GM18858 (cell line): ENCODE results near the gene WWC1.
"Not testable (repeated sequence)": the region's sequence is repeated elsewhere in the genome, so short reads cannot be mapped to it uniquely, and the experiment has no call there.

Source experiments
- ATAC-seq: cut with Tn5 transposase; IDR thresholded peaks from one replicate; pipeline ENCODE4 v1.9.1; 2021; ENCODE audit not compliant: unreplicated experiment

WWC1 gene

DNA sequence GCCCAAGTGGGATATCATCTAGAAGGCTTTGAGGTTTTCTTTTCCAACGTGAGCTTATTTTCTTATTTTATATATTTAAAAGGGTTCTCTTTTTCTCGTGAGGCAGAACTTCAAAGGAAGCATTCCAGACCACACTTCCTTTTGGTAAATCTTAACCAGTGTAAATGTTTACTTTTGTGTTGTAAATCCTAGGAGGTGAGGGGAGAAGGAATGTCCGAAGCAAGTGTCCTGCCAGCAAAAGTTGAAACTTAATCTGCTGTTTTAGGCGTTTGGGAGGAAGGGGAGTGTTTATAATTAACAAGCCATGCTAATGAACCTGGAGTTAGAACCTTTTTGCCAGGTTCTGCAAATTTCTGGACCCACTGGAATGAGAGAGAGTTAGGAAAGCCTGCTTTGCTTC lies 37.9 kb downstream of the WWC1 start:
- ATAC-seq: no peak

DNA sequence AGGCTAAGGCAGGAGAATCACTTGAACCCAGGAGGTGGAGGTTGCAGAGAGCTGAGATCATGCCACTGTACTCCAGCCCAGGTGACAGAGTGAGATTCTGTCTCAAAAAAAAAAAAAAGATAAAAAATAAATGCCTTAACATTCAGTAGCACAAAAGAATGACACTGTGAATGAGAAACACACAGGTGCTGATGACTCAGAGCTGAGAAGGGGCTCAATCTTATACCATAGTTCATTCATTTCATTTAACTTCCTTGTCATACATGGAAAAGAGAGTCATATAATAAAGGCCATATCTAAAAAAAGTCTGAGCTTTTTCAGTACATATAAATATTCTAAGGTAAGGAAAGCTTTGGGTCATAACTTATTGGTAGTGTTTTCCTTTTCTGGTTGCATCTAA lies 40.6 kb downstream of the WWC1 start:
- no peak for ATAC-seq

DNA sequence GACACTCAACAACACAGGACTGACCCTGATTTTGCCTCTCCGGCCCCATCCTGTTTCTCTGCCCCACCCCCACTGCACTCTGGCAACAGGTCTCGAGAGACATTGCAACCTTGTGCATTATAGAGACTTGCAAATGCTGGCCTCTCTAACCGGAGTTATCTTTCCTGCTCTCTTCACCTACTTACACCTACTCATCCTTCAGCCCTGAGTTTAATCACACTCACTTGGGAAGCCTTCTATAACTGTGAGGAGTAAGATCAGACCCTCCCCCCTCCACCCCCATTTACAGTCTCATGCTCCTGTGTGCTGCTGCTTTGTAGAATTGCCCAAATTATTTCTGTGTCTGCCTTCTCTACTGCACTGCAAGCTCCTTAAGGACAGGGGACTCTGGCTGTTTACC lies 42.8 kb downstream of the WWC1 start:
- ATAC-seq: no peak

DNA sequence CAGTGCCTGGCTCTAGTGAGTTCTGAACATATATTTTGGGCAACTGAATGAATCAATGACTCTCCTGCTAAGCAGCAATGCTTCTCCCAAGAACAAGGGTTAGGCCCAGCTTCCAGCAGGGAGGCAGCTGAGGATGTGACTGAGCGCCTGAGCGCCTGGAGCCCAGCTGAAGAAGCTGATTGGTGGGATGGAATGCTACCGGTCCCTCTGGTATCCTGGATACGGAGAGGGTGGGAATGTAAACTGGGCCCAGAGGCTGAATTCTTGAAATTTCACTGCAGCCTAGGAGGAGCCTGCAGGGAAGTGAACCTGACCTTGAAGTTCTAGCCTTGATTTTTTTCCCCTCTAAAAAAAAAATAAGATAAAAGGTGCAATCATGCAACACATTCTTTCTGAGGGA lies 43.2 kb downstream of the WWC1 start:
- ATAC-seq: no peak

DNA sequence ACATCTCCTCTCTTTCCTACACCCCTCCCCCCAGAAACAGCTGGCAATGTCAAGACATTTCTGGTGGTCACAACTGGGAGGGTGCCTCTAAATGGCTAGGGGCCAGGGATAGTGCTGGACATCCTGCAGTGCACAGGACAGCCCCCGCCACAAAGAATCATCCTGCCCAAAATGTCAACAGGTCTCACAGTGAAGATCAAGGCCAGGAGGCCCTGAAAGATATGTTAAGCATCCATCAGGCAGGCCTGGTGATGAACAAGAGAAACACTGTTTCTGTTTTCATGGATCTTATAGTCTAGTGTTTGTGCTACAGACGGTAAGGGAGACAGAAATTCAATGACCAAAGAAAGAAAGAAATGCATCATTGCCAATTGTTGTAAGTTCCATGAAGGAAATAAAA lies 45.9 kb downstream of the WWC1 start:
- ATAC-seq: no peak

DNA sequence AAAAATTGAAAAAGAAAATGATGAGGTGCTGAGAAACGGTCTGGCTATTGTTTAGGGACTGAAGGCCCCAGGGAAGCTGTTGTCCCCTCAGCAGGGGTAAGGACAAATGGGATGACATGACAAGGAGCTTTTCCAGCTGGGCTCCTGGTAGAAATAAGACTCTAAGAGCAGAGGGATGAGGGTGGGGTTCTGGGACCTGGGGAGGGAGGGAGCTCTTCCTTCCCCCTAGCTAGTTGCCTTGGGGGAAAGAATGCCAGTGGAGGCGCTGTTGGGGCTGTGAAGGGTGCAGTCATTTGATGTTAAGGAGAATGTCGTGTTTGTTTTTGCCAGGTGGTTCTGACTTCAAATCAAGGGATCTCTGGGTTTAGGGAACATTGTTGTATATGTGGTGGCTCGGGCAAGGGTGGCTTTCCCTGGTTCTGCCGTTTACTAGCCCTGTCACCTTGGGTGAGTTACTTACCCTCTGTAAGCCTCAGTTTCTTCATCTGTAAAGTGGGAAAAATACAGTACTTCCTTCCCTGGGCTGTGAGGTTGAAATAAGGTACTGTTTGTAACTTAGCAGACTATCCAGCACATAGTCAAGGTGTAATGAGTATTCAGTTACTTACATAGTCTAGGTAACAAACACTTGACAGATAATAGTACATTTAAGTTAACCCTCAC lies 47.8 kb downstream of the WWC1 start:
- no peak for ATAC-seq

DNA sequence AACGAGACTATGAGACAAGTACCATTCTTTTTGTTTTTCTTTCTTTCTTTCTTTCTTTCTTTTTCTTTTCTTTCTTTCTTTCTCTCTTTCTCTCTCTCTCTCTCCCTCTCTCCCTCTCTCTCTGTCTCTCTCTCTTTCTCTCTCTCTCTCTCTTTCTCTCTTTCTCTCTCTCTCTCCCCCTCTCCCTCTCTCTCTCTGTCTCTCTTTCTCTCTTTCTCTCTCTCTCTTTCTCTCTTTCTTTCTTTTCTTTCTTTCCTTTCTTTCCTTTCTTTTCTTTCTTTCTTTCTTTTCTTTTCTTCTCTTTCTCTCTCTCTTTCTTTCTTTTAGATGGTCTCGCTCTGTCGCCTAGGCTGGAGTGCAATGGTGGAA lies 48.3 kb downstream of the WWC1 start:
- ATAC-seq: not testable (repeated sequence)

DNA sequence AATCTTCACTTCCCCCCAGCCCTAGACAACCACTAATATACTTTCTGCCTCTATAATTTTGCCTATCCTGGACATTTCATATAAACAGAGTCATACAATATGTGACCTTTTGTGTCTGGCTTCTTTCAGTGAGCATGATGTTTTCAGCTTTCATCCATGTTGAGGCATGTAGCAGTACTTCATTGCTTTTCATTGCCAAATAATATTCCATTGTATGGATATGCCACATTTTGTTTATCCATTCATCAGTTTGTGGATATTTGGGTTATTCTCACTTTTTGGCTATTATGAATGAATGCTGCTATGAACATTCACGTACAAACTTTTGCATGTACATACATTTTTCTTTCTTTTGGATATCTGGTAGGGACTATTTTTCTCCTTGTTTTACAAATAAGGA lies 49.0 kb downstream of the WWC1 start:
- ATAC-seq: no peak

DNA sequence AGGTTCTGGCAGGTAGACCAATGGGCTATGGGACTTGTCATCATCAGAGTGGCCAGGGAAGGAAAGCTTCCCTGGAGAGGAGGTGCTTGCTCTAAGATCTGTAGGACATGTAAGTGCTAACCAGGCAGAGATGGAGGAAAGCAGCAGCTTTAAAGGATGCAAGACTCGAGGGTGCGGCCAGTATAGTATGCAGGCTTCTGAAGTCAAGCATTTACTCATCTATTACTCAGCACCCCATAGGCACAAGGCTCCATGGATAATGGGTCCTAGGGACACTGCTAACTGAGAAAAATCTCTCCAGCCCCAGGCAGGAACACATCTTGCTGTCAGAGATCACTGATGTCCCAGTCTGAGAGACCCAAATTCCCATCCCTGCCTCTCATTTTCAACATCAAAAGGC lies 49.7 kb downstream of the WWC1 start:
- ATAC-seq: no peak

DNA sequence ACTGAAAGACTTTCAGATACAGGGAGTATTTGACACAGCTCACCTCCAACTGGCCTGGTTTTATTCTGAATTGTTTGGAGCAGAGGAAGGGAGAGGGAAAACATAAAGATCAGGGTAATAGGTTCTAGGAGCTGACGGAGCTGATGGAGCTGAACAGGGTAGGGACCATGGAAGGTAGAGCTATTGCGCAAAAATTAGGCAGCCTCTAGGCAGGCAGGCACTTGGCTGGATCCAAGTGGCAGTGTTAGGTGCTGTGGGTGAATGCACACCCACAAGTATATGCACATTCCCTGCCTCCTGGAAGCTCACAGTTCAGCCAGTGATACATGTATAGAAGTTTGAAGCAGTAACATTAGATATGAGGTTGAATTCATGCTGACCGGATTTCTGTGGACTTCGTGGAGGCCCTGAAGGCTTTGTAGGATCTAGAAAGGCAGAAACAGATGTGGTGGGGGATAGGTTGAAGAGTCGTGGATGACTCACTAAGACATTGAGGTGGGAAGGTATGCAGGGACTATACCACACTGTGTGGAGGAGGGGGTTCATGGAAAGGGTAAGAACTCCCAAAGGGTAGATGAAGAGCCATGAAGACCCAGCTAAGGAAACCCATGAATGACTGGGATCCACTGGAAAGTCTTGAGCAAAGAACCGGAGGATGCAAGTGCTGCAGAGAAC lies 50.8 kb downstream of the WWC1 start:
- no peak for ATAC-seq

DNA sequence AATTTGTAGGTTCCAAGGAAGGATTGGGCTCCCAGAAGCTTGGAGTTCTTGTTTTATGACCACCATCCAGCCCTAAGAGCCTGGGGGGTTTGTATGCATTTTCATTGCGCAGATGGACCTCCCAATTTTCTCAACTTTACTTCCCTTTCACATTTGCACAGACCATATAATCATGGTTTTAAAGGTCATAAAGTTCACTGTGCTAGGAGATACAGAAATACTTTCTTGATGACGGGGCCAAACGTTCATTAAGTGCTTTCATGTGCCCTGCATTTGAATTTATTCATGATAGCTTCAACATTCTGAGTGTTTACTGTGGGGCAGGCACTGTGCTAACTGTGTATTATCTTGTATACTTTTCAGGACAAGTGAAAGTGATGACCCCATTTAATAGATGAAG lies 51.5 kb downstream of the WWC1 start:
- no peak for ATAC-seq

DNA sequence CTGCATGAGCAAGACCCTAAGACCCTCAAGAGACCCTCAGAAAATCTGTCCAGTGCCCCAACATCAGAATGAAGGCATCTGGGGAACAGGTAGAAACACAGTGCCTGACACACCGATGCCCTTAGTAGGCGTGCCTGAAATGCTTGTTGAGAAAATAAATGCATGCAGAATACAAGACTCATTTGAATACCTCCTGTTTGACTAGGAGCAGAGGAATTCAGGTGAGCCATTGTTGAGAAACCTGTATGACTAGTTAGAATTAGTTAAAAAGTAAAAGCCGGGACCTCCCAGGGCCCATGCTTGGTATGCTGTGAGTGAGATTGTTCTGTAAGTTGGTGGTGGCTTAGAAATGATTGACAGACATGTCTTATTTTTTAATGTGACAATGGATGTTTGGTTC lies 55.0 kb downstream of the WWC1 start:
- ATAC-seq: no peak

DNA sequence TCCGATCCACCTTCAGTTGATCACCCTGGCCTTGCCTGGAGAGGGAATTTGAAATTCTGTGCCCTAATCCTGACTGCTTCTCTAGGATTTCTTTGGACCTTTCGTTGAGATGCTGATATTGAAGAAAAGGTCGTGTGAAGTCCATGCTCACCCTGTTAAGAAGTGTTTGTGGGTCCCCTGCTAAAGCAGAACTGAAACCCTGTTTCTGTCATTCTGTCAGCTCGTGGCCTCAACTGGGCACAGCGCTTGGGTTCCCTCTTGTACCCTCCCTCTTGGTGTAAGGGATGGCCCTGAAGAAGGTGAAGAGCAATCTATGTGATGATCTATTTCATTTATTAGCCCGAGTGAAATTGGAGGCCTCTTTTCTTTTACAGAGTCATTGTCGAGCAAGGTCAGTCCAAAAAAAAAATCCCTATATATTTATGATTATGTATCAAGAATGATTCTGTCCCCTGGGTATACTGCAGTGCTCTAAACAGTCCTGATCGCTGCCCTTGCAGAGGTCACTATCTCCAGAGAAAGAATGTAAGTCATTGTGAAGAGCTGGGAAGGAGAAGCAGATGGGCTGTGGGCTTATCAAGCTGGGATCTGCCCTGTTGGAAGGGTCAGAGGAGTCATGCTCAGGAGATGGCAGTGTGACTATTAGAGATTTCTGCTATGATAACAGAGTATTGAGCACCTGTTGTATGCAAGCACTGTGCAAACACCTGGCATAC lies 56.1 kb downstream of the WWC1 start:
- peak; percentile 82 for ATAC-seq

DNA sequence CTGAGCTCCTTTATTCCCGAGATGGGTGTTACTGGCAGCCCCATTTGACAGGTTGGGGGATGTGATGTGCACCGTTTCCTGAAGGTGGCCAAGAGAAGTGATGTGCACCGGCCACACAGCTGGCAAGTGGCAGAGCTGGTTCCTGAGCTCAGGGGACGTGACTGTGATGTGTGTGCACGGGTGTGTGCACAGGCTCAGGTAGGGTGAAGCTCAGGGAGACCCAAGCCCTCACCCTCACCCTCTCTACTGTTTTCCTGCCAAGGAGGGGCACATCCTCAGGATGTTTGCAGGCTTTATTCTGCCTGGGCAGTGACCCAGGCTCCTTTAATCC lies 56.6 kb downstream of the WWC1 start:
- no peak for ATAC-seq

DNA sequence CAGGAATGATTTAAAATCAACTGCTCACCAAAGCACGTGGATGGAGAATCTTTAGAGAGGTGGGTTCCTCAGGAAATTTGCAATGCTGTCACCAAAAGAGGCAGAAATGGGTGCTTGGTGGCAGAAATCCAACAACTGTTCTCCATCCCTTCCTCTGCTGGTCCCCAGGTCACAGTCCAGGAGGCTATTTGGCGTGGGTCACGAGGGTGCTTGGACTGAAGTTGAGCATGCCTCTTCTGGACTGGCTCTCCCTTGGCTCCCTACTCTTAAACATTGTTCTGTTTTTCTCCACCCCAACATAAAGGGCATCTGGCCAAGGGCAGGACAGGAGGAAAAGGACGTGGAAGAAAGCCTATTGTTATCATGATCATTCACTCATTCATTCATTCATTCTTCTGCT lies 58.9 kb downstream of the WWC1 start:
- no peak for ATAC-seq

DNA sequence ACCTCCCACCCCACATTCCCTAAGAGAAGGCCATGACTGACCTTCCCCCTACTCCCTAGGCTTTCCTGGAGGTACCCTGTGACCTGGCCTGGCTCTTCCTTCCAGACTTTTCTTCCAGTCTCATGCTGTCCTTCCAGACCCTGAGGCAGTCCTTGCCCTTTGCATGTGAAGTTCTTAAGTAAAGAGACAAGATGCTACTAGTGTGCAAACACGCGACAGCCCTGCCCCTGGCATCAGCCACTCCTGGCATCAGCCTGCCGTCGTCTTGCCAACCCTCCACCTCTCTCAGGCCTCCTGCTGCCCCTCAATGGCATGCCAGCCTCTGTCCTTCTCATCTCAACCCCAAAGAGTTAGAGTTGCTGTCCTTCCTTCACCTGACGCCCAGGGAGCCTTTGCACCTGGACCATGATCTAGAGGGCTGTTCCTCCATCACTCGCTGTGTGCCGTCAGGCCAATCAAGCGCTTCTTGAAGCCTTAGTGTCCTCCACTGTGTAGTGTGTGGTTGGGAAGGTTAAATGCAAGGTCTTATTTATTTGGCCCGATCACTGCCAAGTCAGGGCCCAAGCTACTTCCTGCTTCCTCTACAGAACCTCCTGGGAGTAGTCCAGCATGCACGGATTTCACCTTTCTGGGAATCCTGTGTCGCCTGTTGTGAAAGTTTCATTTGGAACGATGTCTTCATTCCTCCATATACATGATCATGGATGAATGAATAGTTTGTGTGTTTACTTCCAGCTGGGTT lies 61.9 kb downstream of the WWC1 start:
- no peak for ATAC-seq

DNA sequence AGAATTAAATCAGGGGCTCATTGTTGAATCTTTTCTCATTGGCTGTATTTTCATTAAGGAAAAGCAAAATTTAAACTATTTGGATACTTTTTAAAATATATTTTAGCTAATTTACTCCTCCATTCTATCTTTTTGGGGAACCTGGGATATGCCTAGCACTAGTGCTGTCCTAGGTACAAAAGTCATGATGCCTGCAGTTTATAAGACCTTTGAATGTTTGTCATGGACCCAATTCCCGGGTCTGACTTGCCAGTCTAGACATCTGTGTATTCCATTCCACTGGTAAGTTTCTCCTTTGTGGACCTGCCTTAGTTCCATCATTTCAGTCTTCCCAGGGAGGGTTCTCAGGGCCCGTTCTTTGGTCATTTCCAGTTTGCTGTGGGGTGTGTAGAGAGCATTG lies 63.0 kb downstream of the WWC1 start:
- ATAC-seq: no peak

DNA sequence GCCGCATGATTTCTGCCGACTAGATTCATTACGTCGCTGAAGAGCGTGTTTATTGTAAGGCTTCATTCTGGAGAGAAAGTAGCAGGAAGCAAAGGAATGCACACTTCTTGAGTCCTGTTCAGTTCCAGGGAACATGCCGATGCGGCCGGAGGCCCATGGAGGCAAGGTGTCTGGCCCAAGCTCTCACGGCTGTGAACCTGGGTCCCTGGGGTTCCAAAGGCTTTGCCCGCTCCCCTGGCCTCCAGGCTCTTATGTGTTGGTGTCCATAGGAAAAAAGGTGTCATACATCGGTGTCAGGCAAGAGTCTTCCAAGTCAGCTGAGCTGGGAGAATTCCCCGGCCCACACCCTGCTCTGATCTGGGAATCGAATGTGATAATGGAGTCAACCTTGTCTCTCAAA lies 64.7 kb downstream of the WWC1 start:
- ATAC-seq: no peak

DNA sequence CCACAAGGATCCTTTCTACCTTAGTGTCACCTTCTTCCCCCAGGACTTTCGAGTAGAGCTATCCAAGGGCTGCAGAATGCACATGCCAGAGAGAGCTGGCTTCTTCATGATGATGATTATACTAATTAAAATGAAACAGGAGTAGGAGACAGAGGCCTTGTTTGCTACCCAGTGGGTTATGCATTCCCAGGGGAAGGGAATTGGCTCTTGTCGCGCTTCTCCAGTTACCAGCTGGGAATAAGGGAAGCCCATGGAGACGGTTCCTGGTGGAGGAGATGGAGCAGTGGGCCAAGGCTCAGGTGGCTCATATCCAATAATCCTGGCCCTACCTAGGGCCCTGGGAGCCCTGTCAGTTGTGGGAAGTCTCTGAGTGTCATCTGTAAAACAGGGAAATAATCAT lies 65.1 kb downstream of the WWC1 start:
- no peak for ATAC-seq

DNA sequence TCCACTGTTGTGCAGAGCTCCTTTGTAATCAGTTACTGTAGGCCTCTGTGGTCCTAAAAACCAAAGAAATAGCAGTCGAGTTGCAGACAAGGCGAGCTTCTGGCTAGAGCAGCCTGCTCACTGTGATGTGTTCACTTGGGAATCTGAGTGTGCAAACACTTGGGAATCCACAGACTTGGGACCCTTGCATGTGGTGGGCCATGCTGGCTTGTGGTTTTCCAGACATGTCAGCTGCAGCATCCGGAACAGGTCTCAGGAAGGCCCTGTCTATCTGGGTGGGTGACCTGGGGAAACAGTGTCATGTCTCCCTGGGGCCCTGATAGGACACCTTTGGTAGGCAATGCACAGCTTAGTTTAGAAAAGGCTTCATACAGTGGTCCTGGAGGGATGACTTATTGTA lies 66.4 kb downstream of the WWC1 start:
- ATAC-seq: no peak

DNA sequence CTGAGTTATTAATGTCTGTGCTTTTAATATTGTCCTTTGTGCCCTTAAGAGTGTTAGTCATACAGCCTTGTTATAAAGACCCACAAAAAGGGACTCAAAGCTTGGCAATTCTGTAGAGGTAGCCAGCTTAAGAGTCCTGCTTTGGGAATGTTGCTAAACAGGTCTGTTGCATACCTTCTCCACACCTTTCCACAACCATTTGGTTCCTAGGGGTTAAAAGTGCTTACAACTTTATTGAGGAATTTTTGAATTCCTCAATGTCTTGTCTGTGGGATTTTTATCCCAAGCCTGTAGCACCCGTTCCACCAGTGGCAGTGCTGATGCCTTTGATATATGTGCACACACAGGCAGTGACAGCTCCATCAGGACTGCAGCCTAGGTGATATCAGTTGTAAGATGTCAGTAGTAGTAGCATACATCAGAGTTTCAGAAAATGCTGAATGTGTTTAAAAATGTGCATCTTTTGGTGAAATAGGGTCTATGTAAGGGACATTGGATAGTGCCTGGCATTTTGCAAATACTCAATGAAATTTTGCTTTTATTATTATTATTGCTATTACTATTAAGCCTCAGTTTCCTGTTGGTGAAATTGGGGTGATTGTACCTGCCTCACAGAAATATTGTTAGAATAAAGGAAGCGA lies 68.5 kb downstream of the WWC1 start:
- no peak for ATAC-seq
